Fibroblast of lung (primary cell): ENCODE results near the gene DHX36. TPM values are rescaled to one million over a fixed set of nuclear protein-coding genes. Genes with fewer than 3 reads are reported as not detected.

Experiments
- DNase-seq, 2 donors: peaks; one replicate each; pipeline versions ENCODE4 v3.0.0 to v3.0.0-alpha.2; 2010; ENCODE audit warnings: low read depth in 2 of 2
- H2AFZ ChIP-seq: 2 replicates; pipeline ENCODE4 v1.5.1; 2012; ENCODE audit warnings: low read length, control low read depth, inconsistent platforms
- H3K27ac ChIP-seq: 2 replicates; pipeline ENCODE4 v1.5.1; 2011; ENCODE audit warnings: low read length, control low read depth; ENCODE audit not compliant: insufficient read depth
- H3K27me3 ChIP-seq: 2 replicates; pipeline ENCODE4 v1.5.1; 2011; ENCODE audit warnings: mild to moderate bottlenecking, low read length; ENCODE audit not compliant: control insufficient read depth, insufficient read depth
- H3K36me3 ChIP-seq: 2 replicates; pipeline ENCODE4 v1.5.1; 2011; ENCODE audit warnings: low read length; ENCODE audit not compliant: control insufficient read depth, insufficient read depth
- H3K4me1 ChIP-seq: 2 replicates; pipeline ENCODE4 v1.5.1; 2011; ENCODE audit warnings: low read length; ENCODE audit not compliant: control insufficient read depth, insufficient read depth; ENCODE audit errors: extremely low read depth
- H3K4me2 ChIP-seq: 2 replicates; pipeline ENCODE4 v1.5.1; 2011; ENCODE audit warnings: low read length, control low read depth; ENCODE audit not compliant: insufficient read depth; ENCODE audit errors: extremely low read depth
- H3K4me3 ChIP-seq, 4 experiments: fragments of 200-600 bp in 1 of 4; sonication (generic) in 1 of 4; replicated peaks in 1 of 4; 2 replicates each; pipeline ENCODE4 v1.5.1; 2011 to 2016; ENCODE audit warnings: low read length in 4 of 4, low read depth in 3 of 4, mild to moderate bottlenecking in 3 of 4, control low read depth in 2 of 4, inconsistent platforms in 1 of 4, mixed read lengths in 1 of 4; ENCODE audit not compliant: insufficient read depth in 1 of 4; ENCODE audit errors: control extremely low read depth in 1 of 4
- H3K79me2 ChIP-seq: 2 replicates; pipeline ENCODE4 v1.5.1; 2012; ENCODE audit warnings: mild to moderate bottlenecking, low read length, inconsistent platforms; ENCODE audit not compliant: control insufficient read depth, insufficient read depth
- H3K9ac ChIP-seq: 2 replicates; pipeline ENCODE4 v1.5.1; 2011; ENCODE audit warnings: mild to moderate bottlenecking, low read length, control low read depth; ENCODE audit not compliant: insufficient read depth
- H3K9me3 ChIP-seq: 2 replicates; pipeline ENCODE4 v1.5.1; 2012; ENCODE audit warnings: low read depth, low read length; ENCODE audit not compliant: control insufficient read depth, insufficient read depth
- H4K20me1 ChIP-seq: 2 replicates; pipeline ENCODE4 v1.5.1; 2011; ENCODE audit warnings: low read length; ENCODE audit not compliant: control insufficient read depth, insufficient read depth; ENCODE audit errors: extremely low read depth
- EZH2 ChIP-seq: IDR thresholded peaks from 2 replicates; pipeline ENCODE4 v1.5.1; 2012; ENCODE audit warnings: low read length, control low read depth, mild to moderate bottlenecking; ENCODE audit errors: missing control alignments
- polyA plus RNA-seq, 2 donors: library from polyadenylated mRNA; depleted of rRNA in 1 of 2; stranded (reverse) in 1 of 2; unstranded in 1 of 2; fragments of >200 nt; gene quantifications; 2 replicates each; pipeline ENCODE4 v1.2.1, GENCODE V29; 2011 to 2012; ENCODE audit warnings: missing spikeins in 1 of 2
- total RNA-seq: library from RNA; depleted of rRNA; stranded (reverse); fragments of >200 nt; gene quantifications from 2 replicates; pipeline ENCODE4 v1.2.1, GENCODE V29; 2014
- TF ChIP-seq, protein P1 (sequence below), 2 donors: IDR thresholded peaks in 1 of 2; conservative IDR thresholded peaks in 1 of 2; 1 replicate in 1 of 2; 2 replicates in 1 of 2; pipeline ENCODE4 v1.5.1; 2011 to 2012; ENCODE audit warnings: low read length in 2 of 2, control low read depth in 1 of 2, inconsistent platforms in 1 of 2, low read depth in 1 of 2, mild to moderate bottlenecking in 1 of 2

Gene DHX36
- total and polyA plus RNA-seq, 2 donors (not counting 1 experiment from before 2014, with no cell fraction given): 54.0 to 55.2 TPM

DNA sequence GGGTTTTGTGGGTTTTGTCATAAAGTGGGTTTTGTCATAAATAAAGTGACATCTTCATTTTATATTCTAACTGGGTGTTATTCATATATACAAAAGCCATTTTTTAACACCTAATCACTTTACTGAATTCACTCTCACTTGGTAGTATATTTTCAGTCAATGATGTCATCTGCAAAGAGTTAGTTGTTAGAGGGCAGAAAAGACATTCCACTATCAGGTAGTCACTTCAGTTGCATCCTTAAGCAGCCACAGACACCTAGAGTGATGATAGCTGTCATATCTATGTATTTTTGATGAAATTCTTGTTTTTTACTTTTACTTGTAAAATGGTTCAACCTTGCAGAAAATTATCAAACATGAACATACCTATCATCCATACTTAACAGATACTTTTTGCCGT lies 89.0 kb downstream of the DHX36 start:
- Histone ChIP-seq H3K79me2 (no peaks in the 10 kb centered on the region), H3K9me3 (no peaks in the 10 kb centered on the region), H3K4me1 (no peaks in the 10 kb centered on the region), H3K9ac (no peak overlapping the region), H3K36me3 (no peaks in the 10 kb centered on the region), H3K27ac (no peak overlapping the region), H3K4me3 (no peak overlapping the region), H3K4me2 (no peak overlapping the region), H4K20me1 (no peaks in the 10 kb centered on the region), H3K27me3 (no peaks in the 10 kb centered on the region), H2AFZ (no peak overlapping the region)
- TF ChIP-seq, protein P1, sequence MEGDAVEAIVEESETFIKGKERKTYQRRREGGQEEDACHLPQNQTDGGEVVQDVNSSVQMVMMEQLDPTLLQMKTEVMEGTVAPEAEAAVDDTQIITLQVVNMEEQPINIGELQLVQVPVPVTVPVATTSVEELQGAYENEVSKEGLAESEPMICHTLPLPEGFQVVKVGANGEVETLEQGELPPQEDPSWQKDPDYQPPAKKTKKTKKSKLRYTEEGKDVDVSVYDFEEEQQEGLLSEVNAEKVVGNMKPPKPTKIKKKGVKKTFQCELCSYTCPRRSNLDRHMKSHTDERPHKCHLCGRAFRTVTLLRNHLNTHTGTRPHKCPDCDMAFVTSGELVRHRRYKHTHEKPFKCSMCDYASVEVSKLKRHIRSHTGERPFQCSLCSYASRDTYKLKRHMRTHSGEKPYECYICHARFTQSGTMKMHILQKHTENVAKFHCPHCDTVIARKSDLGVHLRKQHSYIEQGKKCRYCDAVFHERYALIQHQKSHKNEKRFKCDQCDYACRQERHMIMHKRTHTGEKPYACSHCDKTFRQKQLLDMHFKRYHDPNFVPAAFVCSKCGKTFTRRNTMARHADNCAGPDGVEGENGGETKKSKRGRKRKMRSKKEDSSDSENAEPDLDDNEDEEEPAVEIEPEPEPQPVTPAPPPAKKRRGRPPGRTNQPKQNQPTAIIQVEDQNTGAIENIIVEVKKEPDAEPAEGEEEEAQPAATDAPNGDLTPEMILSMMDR (conservative IDR thresholded peaks at IDR 0.05 in 1 of 2, IDR thresholded peaks at IDR 0.05 in 1 of 2; ENCODE audit: low read depth in 1 of 2, low read length in 2 of 2): no peak
- no peak for TF ChIP-seq EZH2
- peak in 1 of 2 donors; percentile 69 for DNase-seq

DNA sequence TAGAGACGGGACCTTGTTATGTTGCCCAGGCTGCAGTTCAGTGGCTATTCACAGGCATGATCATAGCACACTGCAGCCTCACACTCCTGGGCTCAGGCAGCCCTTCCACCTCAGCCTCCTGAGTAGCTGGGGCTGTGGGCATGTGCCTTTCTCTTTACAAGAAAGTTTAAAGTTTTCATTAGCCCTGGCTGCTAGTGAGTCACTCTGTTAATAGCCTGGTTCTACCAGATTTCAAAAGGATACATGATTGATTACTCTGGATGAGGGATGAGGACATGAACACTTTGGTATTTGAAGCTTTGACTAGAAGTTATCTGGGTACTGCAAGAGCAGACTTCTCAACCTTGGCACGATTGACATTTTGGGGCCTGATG lies 95.1 kb downstream of the DHX36 start:
- Histone ChIP-seq H3K4me2 (no peak overlapping the region), H3K4me3 (no peak overlapping the region), H3K27me3 (no peaks in the 10 kb centered on the region), H3K36me3 (no peaks in the 10 kb centered on the region), H3K9ac (no peak overlapping the region), H3K9me3 (no peaks in the 10 kb centered on the region), H3K4me1 (no peaks in the 10 kb centered on the region), H2AFZ (no peak overlapping the region), H4K20me1 (no peaks in the 10 kb centered on the region), H3K27ac (no peak overlapping the region), H3K79me2 (no peaks in the 10 kb centered on the region)
- DNase-seq: peak in 1 of 2 donors; percentile 15
- no peak for TF ChIP-seq EZH2
- TF ChIP-seq, protein P1 (conservative IDR thresholded peaks at IDR 0.05 in 1 of 2, IDR thresholded peaks at IDR 0.05 in 1 of 2; ENCODE audit: low read depth in 1 of 2, low read length in 2 of 2): no peak

DNA sequence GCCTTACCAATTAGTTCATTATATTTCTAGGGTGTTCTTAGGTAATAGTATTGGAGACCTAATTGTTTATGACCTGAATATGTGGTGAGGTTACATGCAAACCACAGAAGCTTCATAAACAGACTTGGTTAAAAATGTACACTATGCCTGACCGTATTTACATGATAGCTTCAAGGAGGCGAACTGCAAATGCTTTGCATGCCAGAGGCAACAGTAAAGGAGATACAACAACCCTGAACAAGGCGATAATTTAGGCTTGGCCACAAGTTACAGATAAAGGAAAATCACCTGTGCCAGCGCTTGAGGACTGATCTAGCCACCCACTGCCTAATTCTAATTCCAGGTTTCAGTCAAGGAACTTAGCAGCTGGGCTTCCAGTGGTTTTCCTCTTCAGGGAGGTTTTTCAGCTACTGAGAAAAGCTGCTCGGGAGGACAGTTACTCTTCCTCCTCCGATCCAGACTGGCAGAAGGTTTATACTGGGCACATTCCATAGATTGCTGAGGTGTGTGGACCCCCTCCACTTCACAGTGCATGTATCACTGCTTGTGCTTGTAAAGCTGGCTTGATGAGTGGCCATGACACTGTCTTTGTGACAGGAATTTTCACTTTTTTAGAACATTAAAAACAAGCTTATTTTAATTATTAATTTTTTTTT lies 95.6 kb downstream of the DHX36 start:
- H3K4me2 ChIP-seq: no peak overlapping the region

More for the DNA sequence above, 95.6 kb downstream of the DHX36 start:
- H3K27me3 ChIP-seq: no peaks in the 10 kb centered on the region
- no peak overlapping the region for H3K27ac ChIP-seq
- no peaks in the 10 kb centered on the region for H3K9me3 ChIP-seq
- no peak overlapping the region for H3K4me3 ChIP-seq
- no peak overlapping the region for H3K9ac ChIP-seq
- H2AFZ ChIP-seq: no peak overlapping the region
- TF ChIP-seq, protein P1 (conservative IDR thresholded peaks at IDR 0.05 in 1 of 2, IDR thresholded peaks at IDR 0.05 in 1 of 2; ENCODE audit: low read depth in 1 of 2, low read length in 2 of 2): no peak
- no peak for TF ChIP-seq EZH2
- H3K4me1 ChIP-seq: no peaks in the 10 kb centered on the region
- no peaks in the 10 kb centered on the region for H3K36me3 ChIP-seq
- H4K20me1 ChIP-seq: no peaks in the 10 kb centered on the region
- DNase-seq: peak in 1 of 2 donors; percentile 72
- H3K79me2 ChIP-seq: no peaks in the 10 kb centered on the region
